ENCODE data around the gene PRLR. TPM values are rescaled to one million over a fixed set of nuclear protein-coding genes. Genes with fewer than 3 reads are reported as not detected.

The PRLR gene
- total RNA-seq, 2 experiments from 2014 or later: not detected

DNA sequence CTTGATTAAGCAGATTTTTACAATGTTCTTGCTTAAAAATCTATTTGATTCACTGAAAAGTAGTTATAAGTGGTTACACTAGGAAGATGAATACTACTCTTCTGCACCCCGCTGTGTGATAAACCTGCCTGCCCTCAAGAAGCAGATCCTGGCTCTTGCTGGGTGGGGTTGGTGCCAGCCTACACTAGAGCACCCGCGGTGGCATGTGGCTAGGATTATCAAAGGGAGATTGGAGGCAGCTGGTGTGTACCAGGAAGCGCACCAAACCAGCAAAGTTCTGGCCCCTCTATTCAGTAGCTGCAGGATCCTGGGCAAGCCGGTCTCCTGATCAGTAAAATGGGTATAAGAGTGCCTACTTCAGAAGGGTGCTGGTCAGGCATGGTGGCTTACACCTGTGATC, 43.5 kb downstream of the PRLR start:
- DNase-seq (no peak), ATAC-seq (no peak)
- POLR2A ChIA-PET: no interaction called here
- Mint-ChIP-seq H3K27me3 (ENCODE audit: low read depth) (peaks cover 7% of the 10 kb centered on the region), H3K9me3 (ENCODE audit: insufficient read depth) (no peaks in the 10 kb centered on the region), H3K36me3 (ENCODE audit: low read depth) (no peaks in the 10 kb centered on the region), H3K27ac (no peak overlapping the region), H3K4me3 (no peak overlapping the region), H3K4me1 (ENCODE audit: low read depth) (no peaks in the 10 kb centered on the region)
- CTCF ChIA-PET: no interaction called here

DNA sequence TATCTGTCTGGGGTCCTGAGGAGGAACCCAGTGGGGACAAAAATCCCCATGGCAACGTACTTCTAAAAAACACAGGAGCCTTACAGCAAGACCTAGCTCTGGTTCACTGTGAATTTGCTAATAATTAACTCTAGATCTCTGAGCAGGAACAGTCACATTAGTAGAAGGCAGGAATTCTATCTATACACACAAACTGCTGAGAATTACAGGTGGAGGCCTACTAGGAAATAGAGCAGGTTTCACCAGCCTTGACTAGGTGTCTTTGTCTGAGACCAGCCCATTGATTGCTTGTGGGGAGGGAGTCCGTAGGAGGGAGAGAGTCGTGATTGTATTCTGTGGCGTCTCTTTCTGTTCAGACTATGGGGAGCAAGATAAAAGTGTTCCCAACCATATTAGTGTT, 44.8 kb downstream of the PRLR start:
- no peaks in the 10 kb centered on the region for H3K9me3 Mint-ChIP-seq (ENCODE audit: insufficient read depth)
- ChIA-PET POLR2A (no interaction called here), CTCF (no interaction called here)
- H3K4me1 Mint-ChIP-seq (ENCODE audit: low read depth): no peaks in the 10 kb centered on the region
- no peak for ATAC-seq
- no peak for DNase-seq
- H3K4me3 Mint-ChIP-seq: no peak overlapping the region
- H3K27me3 Mint-ChIP-seq (ENCODE audit: low read depth): peaks cover 7% of the 10 kb centered on the region
- H3K27ac Mint-ChIP-seq: no peak overlapping the region
- no peaks in the 10 kb centered on the region for H3K36me3 Mint-ChIP-seq (ENCODE audit: low read depth)

DNA sequence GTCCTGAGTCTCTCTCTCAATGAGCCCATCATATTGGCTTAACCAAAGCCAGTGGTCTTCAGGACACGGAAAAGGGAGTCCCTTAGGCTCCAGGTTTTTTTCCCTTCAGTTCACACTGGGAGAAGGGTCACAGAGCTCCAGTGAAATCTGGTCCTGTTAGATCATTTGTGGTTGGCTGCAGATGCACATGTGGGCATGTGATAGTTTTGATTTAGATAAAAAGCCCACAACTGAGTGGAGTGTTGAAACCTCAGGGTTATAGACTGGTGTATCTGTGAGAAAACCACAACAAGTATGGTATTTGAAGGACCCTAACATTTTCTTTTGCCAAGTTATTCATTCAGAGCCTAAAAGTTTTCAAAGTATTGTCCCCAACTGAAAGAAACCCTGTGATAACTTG, 46.7 kb downstream of the PRLR start:
- H3K36me3 Mint-ChIP-seq (ENCODE audit: low read depth): no peaks in the 10 kb centered on the region
- no peak overlapping the region for H3K4me3 Mint-ChIP-seq
- DNase-seq (no peak), ATAC-seq (no peak)
- no peak overlapping the region for H3K27ac Mint-ChIP-seq
- ChIA-PET CTCF (no interaction called here), POLR2A (no interaction called here)
- peaks cover 5% of the 10 kb centered on the region for H3K27me3 Mint-ChIP-seq (ENCODE audit: low read depth)
- H3K4me1 Mint-ChIP-seq (ENCODE audit: low read depth): no peaks in the 10 kb centered on the region
- no peaks in the 10 kb centered on the region for H3K9me3 Mint-ChIP-seq (ENCODE audit: insufficient read depth)

DNA sequence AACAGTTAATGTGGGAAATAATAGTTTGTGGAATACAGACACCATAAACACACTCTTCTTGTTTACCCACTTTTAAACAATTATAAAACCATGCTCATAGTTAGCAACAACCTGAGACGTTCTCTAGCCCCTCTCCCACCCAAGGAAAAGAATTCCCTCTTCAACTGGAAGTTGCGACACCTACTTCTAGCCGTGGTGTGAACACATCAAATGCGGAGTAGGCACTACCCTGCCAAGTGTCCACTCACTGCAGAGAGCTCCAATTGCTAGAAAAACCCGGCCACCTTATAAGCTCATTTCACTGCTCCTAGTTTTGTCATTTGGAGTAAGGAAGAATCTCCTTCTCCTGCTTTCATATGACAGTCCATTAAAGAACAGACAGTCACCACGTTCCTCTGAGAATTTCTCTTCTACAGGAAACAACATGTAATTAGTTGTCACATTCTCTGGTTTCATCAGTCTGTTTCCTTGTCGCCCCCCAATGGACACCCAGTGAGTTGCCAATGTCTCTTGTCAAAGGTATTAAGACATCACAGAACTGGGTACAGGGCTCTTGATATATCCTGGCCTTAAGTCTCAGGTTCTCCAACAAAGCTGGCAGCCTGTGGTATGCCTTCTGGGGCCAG, 47.3 kb downstream of the PRLR start:
- ATAC-seq: peak; percentile 49
- no peaks in the 10 kb centered on the region for H3K4me1 Mint-ChIP-seq (ENCODE audit: low read depth)
- no peak overlapping the region for H3K4me3 Mint-ChIP-seq
- DNase-seq: peak; percentile 33
- no peaks in the 10 kb centered on the region for H3K9me3 Mint-ChIP-seq (ENCODE audit: insufficient read depth)
- no peaks in the 10 kb centered on the region for H3K36me3 Mint-ChIP-seq (ENCODE audit: low read depth)
- CTCF ChIA-PET: interaction anchor here (0.8 kb wide), 1 partner anchor 10 kb away, joined by 3 read pairs; no protein-coding TSS in a partner anchor
- H3K27ac Mint-ChIP-seq: no peak overlapping the region
- peaks cover 5% of the 10 kb centered on the region for H3K27me3 Mint-ChIP-seq (ENCODE audit: low read depth)
- POLR2A ChIA-PET: no interaction called here

DNA sequence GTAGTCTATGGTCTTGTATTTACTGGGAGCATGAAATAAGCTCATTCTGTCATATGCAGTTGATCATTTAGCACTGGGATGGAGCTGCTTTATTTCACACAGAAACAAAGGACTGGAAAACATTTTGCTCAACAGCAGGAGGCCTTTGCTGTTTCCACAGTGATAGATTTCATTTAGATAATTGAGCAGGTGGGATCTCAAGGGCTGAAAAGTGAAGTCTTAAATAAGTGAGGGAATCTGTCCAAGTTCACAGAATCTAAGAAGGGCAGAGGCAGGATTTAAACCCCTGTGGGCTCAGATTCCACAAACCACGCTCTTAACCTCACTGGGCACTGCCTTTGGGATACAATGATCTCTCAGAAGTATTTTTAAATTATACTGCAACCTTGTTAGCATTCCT, 47.8 kb downstream of the PRLR start:
- Mint-ChIP-seq H3K4me3 (no peak overlapping the region), H3K27ac (no peak overlapping the region), H3K27me3 (ENCODE audit: low read depth) (peaks cover 5% of the 10 kb centered on the region)

DNA sequence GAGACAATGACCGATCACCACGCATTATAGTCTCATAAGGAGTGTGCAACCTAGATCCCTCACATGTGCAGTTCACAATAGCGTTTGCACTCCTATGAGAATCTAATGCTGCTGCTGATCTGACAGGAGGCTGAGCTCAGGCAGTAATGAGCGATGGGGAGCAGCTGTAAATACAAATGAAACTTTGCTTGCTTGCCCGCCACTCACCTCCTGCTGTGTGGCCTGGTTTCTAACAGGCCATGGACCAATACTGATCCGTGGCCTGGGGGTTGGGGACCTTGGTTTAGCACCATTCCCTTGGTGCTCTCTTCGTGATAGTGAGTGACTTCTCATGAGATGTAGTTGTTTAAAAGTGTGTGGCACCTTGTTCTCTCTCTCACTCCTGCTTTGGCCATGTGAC, 50.2 kb downstream of the PRLR start:
- Mint-ChIP-seq H3K4me3 (no peak overlapping the region), H3K27me3 (ENCODE audit: low read depth) (peaks cover 5% of the 10 kb centered on the region), H3K36me3 (ENCODE audit: low read depth) (no peaks in the 10 kb centered on the region), H3K9me3 (ENCODE audit: insufficient read depth) (no peaks in the 10 kb centered on the region), H3K27ac (no peak overlapping the region), H3K4me1 (ENCODE audit: low read depth) (no peaks in the 10 kb centered on the region)
- ATAC-seq (no peak), DNase-seq (no peak)
- POLR2A ChIA-PET: interaction anchor here (0.6 kb wide), 1 partner anchor 539 kb away, joined by 5 read pairs; no protein-coding TSS in a partner anchor
- CTCF ChIA-PET: no interaction called here

More for the DNA sequence above, 47.8 kb downstream of the PRLR start:
- ChIA-PET POLR2A (no interaction called here), CTCF (interaction anchor here (0.8 kb wide), 1 partner anchor 10 kb away, joined by 3 read pairs; no protein-coding TSS in a partner anchor)
- Mint-ChIP-seq H3K4me1 (ENCODE audit: low read depth) (no peaks in the 10 kb centered on the region), H3K9me3 (ENCODE audit: insufficient read depth) (no peaks in the 10 kb centered on the region), H3K36me3 (ENCODE audit: low read depth) (no peaks in the 10 kb centered on the region)
- no peak for ATAC-seq
- no peak for DNase-seq

DNA sequence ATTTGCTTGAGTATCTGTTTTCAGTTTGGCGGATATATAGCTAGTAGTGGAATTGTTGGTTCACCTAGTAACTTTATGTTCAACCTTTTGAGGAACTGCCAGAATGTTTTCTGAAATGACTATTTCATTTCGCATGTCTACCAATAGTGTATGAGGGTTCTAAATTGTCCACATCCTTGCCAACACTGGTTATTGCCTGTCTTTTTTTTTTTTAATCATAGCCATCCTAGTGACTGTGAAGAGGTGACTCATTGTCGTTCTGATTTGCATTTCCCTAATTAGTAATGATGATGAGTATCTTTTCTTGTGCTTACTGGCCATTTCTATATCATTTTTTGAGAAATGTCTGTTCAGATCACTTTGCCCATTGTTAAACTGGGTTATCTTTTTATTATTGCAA, 52.5 kb downstream of the PRLR start:
- CTCF ChIA-PET: no interaction called here
- no peaks in the 10 kb centered on the region for H3K36me3 Mint-ChIP-seq (ENCODE audit: low read depth)
- DNase-seq: no peak
- no peak overlapping the region for H3K27ac Mint-ChIP-seq
- no peak for ATAC-seq
- no peaks in the 10 kb centered on the region for H3K4me1 Mint-ChIP-seq (ENCODE audit: low read depth)
- POLR2A ChIA-PET: no interaction called here
- no peak overlapping the region for H3K4me3 Mint-ChIP-seq
- H3K27me3 Mint-ChIP-seq (ENCODE audit: low read depth): no peaks in the 10 kb centered on the region
- H3K9me3 Mint-ChIP-seq (ENCODE audit: insufficient read depth): no peaks in the 10 kb centered on the region

DNA sequence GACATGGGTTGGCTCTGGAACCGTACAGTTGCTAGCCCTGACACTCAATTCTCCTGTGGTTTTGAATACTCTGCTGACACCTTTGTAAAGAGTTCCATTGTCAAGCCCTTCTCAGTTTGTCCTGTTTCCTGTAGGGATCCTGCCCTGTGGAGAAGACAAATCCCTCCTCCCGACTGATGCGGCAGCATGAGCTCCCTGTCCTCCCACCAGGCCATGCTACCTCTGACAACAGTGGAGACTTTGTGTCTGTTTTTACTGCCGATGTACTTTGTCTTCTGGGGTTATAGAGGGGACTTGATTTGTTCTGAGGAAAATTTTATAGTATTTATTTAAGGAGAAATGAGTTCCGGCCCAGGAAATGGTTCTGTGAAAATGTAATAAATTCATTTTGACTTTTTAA, 57.8 kb downstream of the PRLR start:
- H3K27me3 Mint-ChIP-seq (ENCODE audit: low read depth): no peaks in the 10 kb centered on the region
- POLR2A ChIA-PET: no interaction called here
- H3K4me1 Mint-ChIP-seq (ENCODE audit: low read depth): no peaks in the 10 kb centered on the region
- no peaks in the 10 kb centered on the region for H3K9me3 Mint-ChIP-seq (ENCODE audit: insufficient read depth)
- H3K36me3 Mint-ChIP-seq (ENCODE audit: low read depth): no peaks in the 10 kb centered on the region
- ATAC-seq (no peak), DNase-seq (no peak)
- H3K4me3 Mint-ChIP-seq: no peak overlapping the region
- CTCF ChIA-PET: interaction anchor here (1.4 kb wide), 1 partner anchor 10 kb away, joined by 3 read pairs; no protein-coding TSS in a partner anchor
- no peak overlapping the region for H3K27ac Mint-ChIP-seq

DNA sequence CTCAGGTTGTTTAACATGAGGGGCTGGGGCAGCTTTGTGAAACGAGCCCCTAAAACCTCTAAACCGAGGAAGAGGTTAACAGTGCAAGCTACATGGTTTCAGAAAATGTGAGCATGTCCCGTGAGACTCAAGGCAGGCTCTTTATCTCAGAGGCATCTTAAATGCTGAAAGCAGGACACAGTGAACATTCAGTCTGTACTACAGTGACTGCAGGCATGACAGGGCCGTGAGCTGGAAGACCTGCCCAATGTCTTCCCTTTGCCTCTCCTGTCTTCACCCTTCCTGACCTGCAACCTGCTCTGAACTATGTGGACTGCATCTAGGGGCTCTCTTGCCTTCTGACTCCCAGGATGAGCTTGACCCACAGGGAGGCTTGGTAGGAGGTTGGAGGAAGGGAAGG, 58.3 kb downstream of the PRLR start:
- Mint-ChIP-seq H3K9me3 (ENCODE audit: insufficient read depth) (no peaks in the 10 kb centered on the region), H3K36me3 (ENCODE audit: low read depth) (no peaks in the 10 kb centered on the region), H3K27me3 (ENCODE audit: low read depth) (no peaks in the 10 kb centered on the region), H3K27ac (no peak overlapping the region), H3K4me3 (no peak overlapping the region), H3K4me1 (ENCODE audit: low read depth) (no peaks in the 10 kb centered on the region)
- ChIA-PET POLR2A (no interaction called here), CTCF (interaction anchor here (1.4 kb wide), 1 partner anchor 11 kb away, joined by 3 read pairs; no protein-coding TSS in a partner anchor)
- DNase-seq (no peak), ATAC-seq (no peak)

DNA sequence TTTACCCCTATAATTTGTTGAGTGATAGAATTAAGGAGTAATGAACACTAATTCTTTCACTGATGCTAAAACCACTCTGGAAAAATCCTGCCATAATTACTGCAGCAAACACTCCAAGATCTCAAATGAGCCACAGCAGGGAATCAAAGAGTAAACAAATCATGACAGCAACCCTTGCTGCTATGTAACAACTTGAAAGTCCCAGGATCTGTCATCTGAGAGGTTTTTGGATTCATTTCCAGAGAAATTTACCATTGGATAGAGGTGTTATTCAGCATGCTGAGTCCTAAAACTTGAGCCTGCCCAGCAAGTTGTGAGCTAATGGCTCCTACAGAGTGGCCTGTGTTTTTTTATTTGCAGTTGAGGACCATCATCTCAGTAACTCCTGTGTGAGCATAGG, 59.2 kb downstream of the PRLR start:
- POLR2A ChIA-PET: no interaction called here
- DNase-seq (no peak), ATAC-seq (no peak)
- Mint-ChIP-seq H3K4me1 (ENCODE audit: low read depth) (no peaks in the 10 kb centered on the region), H3K27me3 (ENCODE audit: low read depth) (no peaks in the 10 kb centered on the region), H3K27ac (no peak overlapping the region), H3K4me3 (no peak overlapping the region), H3K9me3 (ENCODE audit: insufficient read depth) (no peaks in the 10 kb centered on the region), H3K36me3 (ENCODE audit: low read depth) (no peaks in the 10 kb centered on the region)
- CTCF ChIA-PET: no interaction called here

DNA sequence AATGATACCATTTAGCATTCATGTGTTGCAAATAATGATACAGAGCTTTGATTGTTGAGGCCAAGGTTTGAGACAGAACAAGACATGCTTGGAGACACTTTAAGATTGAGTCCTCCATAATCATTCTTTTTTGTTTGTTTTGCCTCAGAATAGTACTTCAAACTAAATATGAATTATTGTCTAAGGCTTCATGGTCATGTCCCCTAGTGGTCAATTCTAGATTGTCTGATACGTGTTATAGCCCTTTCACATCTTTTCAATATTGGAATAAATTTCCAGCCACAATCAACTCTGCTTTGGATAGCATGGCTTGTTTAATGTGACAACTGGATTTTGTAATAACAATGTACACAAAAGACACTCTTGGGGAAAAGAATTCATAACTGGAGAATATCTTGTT, 64.2 kb downstream of the PRLR start:
- H3K4me3 Mint-ChIP-seq: no peak overlapping the region
- no peak for ATAC-seq
- H3K4me1 Mint-ChIP-seq (ENCODE audit: low read depth): no peaks in the 10 kb centered on the region
- DNase-seq: no peak
- H3K27me3 Mint-ChIP-seq (ENCODE audit: low read depth): peaks cover 2% of the 10 kb centered on the region
- no peak overlapping the region for H3K27ac Mint-ChIP-seq
- no peaks in the 10 kb centered on the region for H3K9me3 Mint-ChIP-seq (ENCODE audit: insufficient read depth)
- no peaks in the 10 kb centered on the region for H3K36me3 Mint-ChIP-seq (ENCODE audit: low read depth)
- ChIA-PET CTCF (no interaction called here), POLR2A (no interaction called here)

DNA sequence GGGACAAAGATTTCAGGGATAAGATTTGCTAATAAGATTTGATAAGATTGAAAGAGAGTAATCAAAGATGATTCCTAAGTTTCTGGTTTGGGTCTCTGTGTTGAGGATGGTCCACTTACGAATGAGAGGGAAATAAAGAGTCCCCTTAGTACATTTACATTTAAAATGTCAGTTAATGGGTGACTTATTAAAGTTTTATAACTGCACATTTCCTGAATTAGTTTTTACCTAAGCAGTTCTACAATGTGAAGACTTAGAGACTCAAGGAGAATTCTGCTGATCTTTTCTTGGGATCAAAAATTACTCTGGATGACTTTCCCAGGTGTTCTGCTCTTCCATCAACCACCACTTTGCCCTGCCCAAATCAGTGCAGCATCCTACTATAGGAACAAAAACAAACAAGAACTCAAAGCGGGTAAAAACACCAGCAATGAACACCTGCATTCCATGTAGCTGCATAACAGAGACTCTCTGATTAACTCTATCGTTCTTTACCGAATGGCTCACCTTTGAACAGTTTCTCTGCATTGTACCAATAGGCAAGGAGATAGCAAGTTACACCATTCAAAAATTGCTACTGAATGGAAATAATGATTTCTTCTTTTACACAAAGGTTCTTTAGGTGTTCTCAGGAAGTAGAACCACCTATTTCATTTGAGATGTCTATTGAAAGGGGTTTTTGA, 65.3 kb downstream of the PRLR start:
- H3K27ac Mint-ChIP-seq: no peak overlapping the region
- H3K4me1 Mint-ChIP-seq (ENCODE audit: low read depth): no peaks in the 10 kb centered on the region
- DNase-seq (no peak), ATAC-seq (no peak)
- peaks cover 2% of the 10 kb centered on the region for H3K27me3 Mint-ChIP-seq (ENCODE audit: low read depth)
- no peaks in the 10 kb centered on the region for H3K9me3 Mint-ChIP-seq (ENCODE audit: insufficient read depth)
- no peaks in the 10 kb centered on the region for H3K36me3 Mint-ChIP-seq (ENCODE audit: low read depth)
- CTCF ChIA-PET: no interaction called here
- no peak overlapping the region for H3K4me3 Mint-ChIP-seq
- POLR2A ChIA-PET: no interaction called here

DNA sequence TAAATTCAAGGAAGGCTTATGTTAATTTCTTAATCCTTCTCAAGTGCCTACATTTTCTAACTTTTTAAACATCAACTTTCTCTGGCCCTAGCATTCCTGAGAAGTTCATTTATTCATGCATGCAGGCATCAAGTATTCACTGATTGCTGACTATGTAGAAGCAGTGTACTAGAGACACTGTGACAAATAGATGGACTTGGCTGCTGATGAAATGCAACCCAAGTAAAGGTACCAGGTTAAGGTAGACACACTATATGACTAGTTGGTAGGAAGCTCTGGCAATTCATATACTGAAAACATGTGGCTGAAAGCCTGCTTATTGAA, 66.6 kb downstream of the PRLR start:
- Mint-ChIP-seq H3K27ac (no peak overlapping the region), H3K36me3 (ENCODE audit: low read depth) (no peaks in the 10 kb centered on the region)

More for the DNA sequence above, 66.6 kb downstream of the PRLR start:
- CTCF ChIA-PET: no interaction called here
- no peak for DNase-seq
- Mint-ChIP-seq H3K9me3 (ENCODE audit: insufficient read depth) (no peaks in the 10 kb centered on the region), H3K4me1 (ENCODE audit: low read depth) (no peaks in the 10 kb centered on the region), H3K27me3 (ENCODE audit: low read depth) (peaks cover 2% of the 10 kb centered on the region), H3K4me3 (no peak overlapping the region)
- no peak for ATAC-seq
- POLR2A ChIA-PET: no interaction called here
